Memory B cell (primary cell): ENCODE measurements around the gene LTA4H.
"Not testable (repeated sequence)": the region's sequence is repeated elsewhere in the genome, so short reads cannot be mapped to it uniquely, and the experiment has no call there.

ENCODE experiments used
- ATAC-seq: fragments of 150-1000 bp; cut with Tn5 transposase; 2 replicates; pipeline ENCODE4 v1.10.0; 2021; ENCODE audit warnings: low read depth, mild to moderate bottlenecking, moderate library complexity
- DNase-seq, 2 donors: peaks; one replicate each; pipeline ENCODE4 v3.0.0; 2022; ENCODE audit warnings: low spot score in 2 of 2
- H3K27ac Mint-ChIP-seq: one replicate; pipeline ENCODE4 v1.8.0; 2022; ENCODE audit warnings: mild to moderate bottlenecking, moderate library complexity, mixed read lengths
- H3K27me3 Mint-ChIP-seq: one replicate; pipeline ENCODE4 v1.8.0; 2022; ENCODE audit warnings: mixed read lengths
- H3K36me3 Mint-ChIP-seq: one replicate; pipeline ENCODE4 v1.8.0; 2022; ENCODE audit warnings: mild to moderate bottlenecking, mixed read lengths
- H3K4me1 Mint-ChIP-seq: one replicate; pipeline ENCODE4 v1.8.0; 2022; ENCODE audit warnings: mixed read lengths
- H3K4me3 Mint-ChIP-seq: one replicate; pipeline ENCODE4 v1.8.0; 2022; ENCODE audit warnings: mild to moderate bottlenecking, moderate library complexity, mixed read lengths
- H3K9me3 Mint-ChIP-seq: one replicate; pipeline ENCODE4 v1.8.0; 2022; ENCODE audit warnings: mixed read lengths

Gene LTA4H

DNA sequence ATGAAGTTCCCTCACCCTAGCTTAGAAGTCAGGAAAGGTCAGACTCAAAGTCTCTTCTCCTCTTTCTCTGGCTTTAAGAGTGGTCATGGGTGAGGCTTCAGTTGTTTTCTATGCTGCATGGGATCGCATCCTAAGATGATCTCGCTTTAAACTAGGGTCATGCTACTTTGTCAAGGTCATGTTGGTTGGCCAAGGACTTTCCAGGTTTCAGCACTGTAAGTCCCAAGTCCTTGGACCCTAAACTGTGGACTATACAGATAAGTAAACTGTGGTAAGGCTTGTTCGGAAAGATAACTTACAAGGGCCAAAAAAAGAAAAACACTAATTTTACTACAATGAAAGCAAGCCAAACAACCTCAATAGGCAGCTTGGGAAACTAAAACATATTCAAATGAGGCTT, 56.6 kb downstream of the LTA4H start:
- ATAC-seq (no peak), DNase-seq (no peak)
- peaks cover 2% of the 10 kb centered on the region for H3K36me3 Mint-ChIP-seq
- H3K27me3 Mint-ChIP-seq = no peaks in the 10 kb centered on the region
- H3K9me3 Mint-ChIP-seq = no peaks in the 10 kb centered on the region
- no peak overlapping the region for H3K4me3 Mint-ChIP-seq
- no peaks in the 10 kb centered on the region for H3K4me1 Mint-ChIP-seq
- no peak overlapping the region for H3K27ac Mint-ChIP-seq

DNA sequence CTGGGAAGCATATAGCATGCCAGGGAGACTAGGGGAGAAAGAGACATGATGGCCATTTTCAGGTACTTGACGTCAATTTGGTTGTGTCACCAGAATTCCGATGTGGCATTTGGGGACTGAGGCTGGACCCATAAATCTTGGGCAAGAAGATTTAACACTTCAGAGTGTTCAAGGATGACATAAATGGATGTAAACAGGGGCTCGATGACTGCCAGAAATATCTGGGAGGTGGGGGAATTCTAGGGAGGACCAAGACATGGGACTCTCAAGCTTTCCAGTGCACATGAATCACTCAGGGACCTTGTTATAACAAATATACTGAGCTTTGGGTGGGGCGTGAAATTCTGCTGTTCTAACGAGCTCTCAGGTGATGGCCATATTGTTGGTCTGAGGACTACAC, 57.0 kb downstream of the LTA4H start:
- Mint-ChIP-seq H3K9me3 (no peaks in the 10 kb centered on the region), H3K27me3 (no peaks in the 10 kb centered on the region), H3K4me1 (no peaks in the 10 kb centered on the region), H3K36me3 (peaks cover 2% of the 10 kb centered on the region), H3K4me3 (no peak overlapping the region), H3K27ac (no peak overlapping the region)
- ATAC-seq (no peak), DNase-seq (no peak)

DNA sequence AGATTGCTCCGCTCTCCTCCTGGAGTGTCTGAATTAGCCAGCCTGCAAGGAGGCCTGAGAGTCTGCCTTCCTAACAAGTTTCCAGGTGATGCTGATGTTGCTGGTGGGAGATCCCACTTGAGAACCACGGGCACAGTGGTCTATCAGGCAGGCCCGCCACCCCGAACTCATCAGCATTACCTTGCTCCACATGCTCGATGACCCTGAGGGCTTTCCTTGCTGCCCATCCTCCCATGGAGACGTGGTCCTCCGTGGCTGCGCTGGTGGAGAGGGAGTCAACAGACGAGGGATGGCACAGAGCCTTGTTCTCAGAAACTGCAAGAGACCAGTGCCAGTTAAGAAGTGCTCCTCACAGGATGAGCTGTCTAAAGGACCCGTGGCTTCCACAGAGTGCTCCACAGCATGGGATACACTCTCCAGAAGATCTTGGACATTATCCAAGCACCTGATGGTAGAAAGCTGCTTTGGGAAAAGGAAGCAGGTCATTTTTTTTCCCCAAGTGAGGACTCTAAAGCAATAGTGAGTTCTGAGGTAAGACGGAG, 57.6 kb downstream of the LTA4H start:
- no peak for ATAC-seq
- Mint-ChIP-seq H3K4me3 (no peak overlapping the region), H3K9me3 (no peaks in the 10 kb centered on the region), H3K4me1 (no peaks in the 10 kb centered on the region), H3K36me3 (peaks cover 2% of the 10 kb centered on the region), H3K27ac (no peak overlapping the region), H3K27me3 (no peaks in the 10 kb centered on the region)
- DNase-seq = no peak

DNA sequence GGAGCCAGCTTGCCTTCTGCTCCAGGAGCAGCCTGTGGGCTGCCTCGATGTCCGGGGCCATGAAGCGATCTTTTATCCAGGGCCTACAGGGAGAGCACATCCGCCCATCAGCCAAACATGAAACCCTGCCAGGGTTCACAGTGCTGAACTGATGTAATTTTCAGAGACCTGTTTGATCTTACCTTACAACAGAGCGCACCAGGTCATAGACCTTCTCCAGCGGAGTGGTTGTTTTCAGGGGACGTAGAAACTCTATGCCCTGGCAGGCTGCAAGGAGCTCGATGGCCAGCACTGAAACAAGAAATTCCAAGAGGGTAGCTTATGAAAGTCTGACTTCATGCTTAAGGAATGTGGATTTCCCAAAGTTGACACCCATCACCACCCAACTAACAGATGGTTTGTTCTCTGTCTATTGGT, 59.0 kb downstream of the LTA4H start:
- Mint-ChIP-seq H3K4me3 (no peak overlapping the region), H3K27ac (no peak overlapping the region), H3K27me3 (no peaks in the 10 kb centered on the region), H3K9me3 (no peaks in the 10 kb centered on the region), H3K36me3 (peaks cover 2% of the 10 kb centered on the region), H3K4me1 (no peaks in the 10 kb centered on the region)
- ATAC-seq (no peak), DNase-seq (no peak)

DNA sequence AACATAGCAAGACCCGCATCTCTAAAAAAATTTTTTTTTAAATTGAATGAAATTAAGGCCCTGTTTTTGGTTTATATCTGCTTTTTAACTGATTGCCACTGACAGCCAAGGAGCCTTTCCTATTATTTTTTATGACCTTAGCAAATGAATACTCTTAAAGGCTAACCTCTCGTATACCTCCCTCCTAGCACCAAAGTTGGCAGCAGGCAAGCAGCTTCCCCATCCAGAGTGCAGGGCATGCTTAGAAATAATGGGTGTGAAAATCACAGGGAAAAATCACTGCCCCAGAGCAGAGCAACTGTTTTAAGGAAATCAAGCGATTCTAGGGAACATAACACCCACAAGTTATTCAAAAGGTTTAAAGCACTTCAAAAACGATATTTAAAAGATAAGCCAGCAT, 59.9 kb downstream of the LTA4H start:
- Mint-ChIP-seq H3K9me3 (no peaks in the 10 kb centered on the region), H3K4me1 (no peaks in the 10 kb centered on the region), H3K27ac (no peak overlapping the region), H3K36me3 (peaks cover 2% of the 10 kb centered on the region), H3K4me3 (no peak overlapping the region), H3K27me3 (no peaks in the 10 kb centered on the region)
- DNase-seq = no peak
- ATAC-seq = no peak

DNA sequence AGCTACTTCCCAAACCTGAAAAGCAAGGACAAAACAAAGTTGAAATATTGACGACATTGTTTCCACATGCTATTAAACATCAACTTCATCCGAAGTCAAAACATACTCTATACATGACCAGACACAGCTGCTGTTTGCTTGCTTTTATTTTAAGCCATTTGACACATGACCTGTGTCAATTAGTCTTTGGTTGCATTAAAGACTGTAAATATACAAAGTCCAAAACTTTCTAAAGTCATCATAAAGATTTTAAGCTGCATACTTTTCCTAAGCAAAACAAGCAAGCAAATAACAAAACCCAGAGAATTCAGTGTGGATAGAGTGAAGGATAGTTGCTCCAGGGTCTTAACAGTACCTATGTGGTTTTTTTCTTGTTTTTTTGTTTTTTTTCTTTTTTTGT, 61.0 kb downstream of the LTA4H start:
- no peak overlapping the region for H3K4me3 Mint-ChIP-seq
- no peaks in the 10 kb centered on the region for H3K9me3 Mint-ChIP-seq
- no peaks in the 10 kb centered on the region for H3K27me3 Mint-ChIP-seq

DNA sequence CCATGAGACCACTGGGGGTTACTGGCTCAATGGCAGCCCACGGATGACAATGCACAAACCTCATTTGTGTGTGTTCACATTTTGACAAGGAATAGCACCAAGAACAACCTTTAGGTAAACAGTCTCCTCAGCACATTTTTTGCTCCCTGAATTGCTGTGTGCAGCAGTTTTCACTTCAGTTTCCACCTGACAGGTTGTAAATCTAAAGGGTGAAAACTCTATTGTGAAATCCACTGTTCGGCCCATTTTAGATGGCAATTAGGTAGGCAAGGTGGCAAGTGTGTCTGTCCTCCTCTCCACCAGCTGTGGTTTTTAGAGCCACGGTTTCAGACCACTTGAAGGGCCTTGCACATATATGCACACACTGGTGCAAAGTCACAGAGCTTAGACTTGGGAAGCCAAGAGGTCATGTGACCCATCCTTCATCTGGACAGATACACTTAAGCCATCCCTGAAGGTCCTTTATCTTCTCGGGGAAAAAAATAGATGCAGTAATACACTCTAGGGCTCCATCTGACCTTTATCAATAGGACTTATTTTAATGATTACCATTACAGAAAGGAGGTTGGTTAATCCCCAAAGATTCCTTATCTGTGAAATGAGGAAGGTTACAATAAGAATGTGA, 62.4 kb downstream of the LTA4H start:
- DNase-seq (no peak), ATAC-seq (no peak)
- no peak overlapping the region for H3K4me3 Mint-ChIP-seq
- peaks cover 2% of the 10 kb centered on the region for H3K36me3 Mint-ChIP-seq
- no peak overlapping the region for H3K27ac Mint-ChIP-seq
- H3K27me3 Mint-ChIP-seq = no peaks in the 10 kb centered on the region
- no peaks in the 10 kb centered on the region for H3K9me3 Mint-ChIP-seq
- H3K4me1 Mint-ChIP-seq = no peaks in the 10 kb centered on the region

More for the DNA sequence above, 61.0 kb downstream of the LTA4H start:
- Mint-ChIP-seq H3K27ac (no peak overlapping the region), H3K4me1 (no peaks in the 10 kb centered on the region), H3K36me3 (peaks cover 2% of the 10 kb centered on the region)
- ATAC-seq = no peak
- no peak for DNase-seq

DNA sequence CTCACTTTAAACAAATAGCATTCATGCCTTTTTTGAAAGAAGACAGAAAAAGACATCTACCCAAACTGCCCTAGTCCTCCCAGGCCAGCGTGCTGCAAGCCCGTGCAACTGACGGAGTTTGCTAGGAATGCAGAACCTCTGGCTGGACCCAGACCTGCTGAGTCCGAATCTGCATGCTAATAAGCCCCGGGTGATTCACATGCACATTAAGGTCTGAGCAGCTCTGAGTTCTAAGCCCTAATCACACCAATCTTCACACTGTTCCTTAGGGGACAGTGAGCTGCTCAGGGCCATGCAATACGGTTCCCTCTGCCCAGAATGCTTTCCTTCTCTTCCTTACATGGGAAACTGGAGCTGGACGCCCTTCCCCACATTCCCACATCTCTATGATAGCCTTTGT, 64.5 kb downstream of the LTA4H start:
- Mint-ChIP-seq H3K4me3 (no peak overlapping the region), H3K27ac (no peak overlapping the region), H3K4me1 (no peaks in the 10 kb centered on the region), H3K27me3 (no peaks in the 10 kb centered on the region), H3K9me3 (no peaks in the 10 kb centered on the region), H3K36me3 (peaks cover 11% of the 10 kb centered on the region)
- ATAC-seq (no peak), DNase-seq (no peak)

DNA sequence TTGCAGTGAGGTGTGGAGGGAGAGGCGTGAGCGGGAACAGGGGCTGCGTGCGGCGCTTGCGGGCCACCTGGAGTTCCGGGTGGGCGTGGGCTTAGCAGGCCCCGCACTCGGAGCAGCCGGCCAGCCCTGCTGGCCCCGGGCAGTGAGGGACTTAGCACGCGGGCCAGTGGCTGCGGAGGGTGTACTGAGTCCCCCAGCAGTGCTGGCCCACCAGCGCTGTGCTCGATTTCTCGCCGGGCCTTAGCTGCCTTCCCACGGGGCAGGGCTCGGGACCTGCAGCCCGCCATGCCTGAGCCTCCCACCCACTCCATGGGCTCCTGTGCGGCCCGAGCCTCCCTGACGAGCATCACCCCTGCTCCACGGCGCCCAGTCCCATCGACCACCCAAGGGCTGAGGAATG, 66.3 kb downstream of the LTA4H start:
- ATAC-seq = not testable (repeated sequence)

DNA sequence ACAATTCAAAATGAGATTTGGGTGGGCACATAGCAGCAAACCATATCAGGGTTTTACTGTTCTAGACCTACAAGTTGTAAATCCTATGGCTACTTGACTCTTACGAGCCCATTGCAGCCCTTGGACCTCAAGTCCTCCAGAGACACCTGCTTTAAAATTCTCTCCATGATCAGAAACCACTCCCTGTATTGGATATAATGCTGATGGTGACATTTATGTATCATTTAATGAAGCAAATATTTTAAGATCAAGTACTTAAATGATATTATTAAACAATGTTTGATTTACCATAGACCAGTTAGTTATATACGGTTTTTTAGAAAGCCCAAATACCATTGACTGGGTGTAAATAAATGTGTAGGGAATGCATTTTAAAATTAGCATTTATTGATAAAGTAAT, 68.1 kb downstream of the LTA4H start:
- H3K27me3 Mint-ChIP-seq = no peaks in the 10 kb centered on the region
- DNase-seq (no peak), ATAC-seq (no peak)
- H3K4me3 Mint-ChIP-seq = no peak overlapping the region
- no peak overlapping the region for H3K27ac Mint-ChIP-seq
- H3K4me1 Mint-ChIP-seq = no peaks in the 10 kb centered on the region
- H3K36me3 Mint-ChIP-seq = peaks cover 9% of the 10 kb centered on the region
- H3K9me3 Mint-ChIP-seq = no peaks in the 10 kb centered on the region

More for the DNA sequence above, 66.3 kb downstream of the LTA4H start:
- H3K4me1 Mint-ChIP-seq, H3K27me3 Mint-ChIP-seq, DNase-seq, H3K4me3 Mint-ChIP-seq, H3K27ac Mint-ChIP-seq, H3K9me3 Mint-ChIP-seq: not testable (repeated sequence)
- peaks cover 11% of the 10 kb centered on the region for H3K36me3 Mint-ChIP-seq

DNA sequence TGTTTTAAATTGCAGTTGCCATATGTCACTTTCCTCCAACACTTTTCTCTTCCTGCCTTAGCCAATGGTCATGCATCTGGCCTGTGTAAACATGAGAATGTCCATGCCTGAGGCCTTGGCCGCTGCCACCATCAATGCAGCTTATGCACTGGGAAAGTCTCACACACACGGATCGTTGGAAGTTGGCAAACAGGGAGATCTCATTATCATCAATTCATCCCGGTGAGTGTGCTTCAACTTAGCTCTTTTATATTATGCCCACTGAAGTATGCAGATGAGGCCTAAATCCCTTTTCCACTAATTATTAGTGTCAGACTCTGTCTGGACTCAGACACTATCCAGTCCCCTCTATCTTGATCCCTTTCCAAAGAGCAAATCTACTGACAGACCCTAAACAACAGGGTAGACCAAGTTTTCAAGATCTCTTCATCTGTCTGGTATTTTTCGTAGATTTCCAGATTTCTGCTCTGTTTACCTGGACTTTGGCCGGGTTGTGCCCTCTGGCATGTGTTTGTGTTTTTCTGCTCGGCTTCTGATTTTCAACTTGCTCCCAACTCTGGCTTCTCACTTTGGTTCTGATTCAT, 69.0 kb downstream of the LTA4H start:
- H3K4me1 Mint-ChIP-seq = no peaks in the 10 kb centered on the region
- H3K36me3 Mint-ChIP-seq = peaks cover 11% of the 10 kb centered on the region
- no peaks in the 10 kb centered on the region for H3K27me3 Mint-ChIP-seq
- DNase-seq (no peak), ATAC-seq (no peak)
- no peak overlapping the region for H3K27ac Mint-ChIP-seq
- H3K9me3 Mint-ChIP-seq = no peaks in the 10 kb centered on the region
- no peak overlapping the region for H3K4me3 Mint-ChIP-seq

DNA sequence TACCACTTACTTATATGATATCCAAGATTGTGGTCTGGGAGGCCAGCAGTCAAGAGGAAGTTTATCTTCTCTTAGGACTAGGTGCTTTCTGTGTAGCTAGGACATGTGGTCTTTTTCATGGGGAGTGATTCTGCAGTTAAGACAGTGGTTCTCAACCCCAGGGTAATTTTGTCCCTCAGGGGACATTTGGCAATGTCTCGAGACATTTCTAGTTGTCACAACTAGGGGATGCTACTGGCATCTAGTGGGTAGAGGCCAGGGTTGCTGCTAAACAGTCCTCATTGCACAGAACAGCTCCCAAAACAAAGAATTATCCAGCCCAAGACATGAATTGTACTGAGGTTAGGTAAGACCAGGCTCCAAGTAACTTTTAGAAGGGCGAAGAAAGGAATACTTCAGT, 72.3 kb downstream of the LTA4H start:
- ATAC-seq (no peak), DNase-seq (no peak)
- Mint-ChIP-seq H3K4me3 (no peak overlapping the region), H3K27ac (no peak overlapping the region), H3K36me3 (peaks cover 11% of the 10 kb centered on the region), H3K9me3 (no peaks in the 10 kb centered on the region), H3K4me1 (no peaks in the 10 kb centered on the region), H3K27me3 (no peaks in the 10 kb centered on the region)

DNA sequence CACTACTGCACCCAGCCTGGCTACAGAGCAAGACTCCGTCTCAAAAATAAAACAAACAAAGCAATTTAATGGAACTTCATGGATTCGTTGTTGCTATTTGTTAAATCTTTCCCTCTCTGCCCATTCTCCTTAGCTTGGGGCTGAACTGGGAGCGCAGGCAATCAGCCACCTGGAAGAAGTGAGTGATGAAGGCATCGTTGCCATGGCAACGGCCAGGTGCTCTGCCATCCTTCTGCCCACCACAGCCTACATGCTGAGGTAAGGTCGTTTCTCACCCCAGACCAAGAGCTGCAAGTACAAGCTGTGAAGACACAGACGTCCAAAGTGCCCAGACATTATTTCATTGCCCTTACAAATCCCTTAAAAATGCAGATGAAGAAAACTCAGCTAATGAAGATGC, 73.2 kb downstream of the LTA4H start:
- no peak for DNase-seq
- no peaks in the 10 kb centered on the region for H3K27me3 Mint-ChIP-seq
- H3K4me3 Mint-ChIP-seq = no peak overlapping the region
- no peak overlapping the region for H3K27ac Mint-ChIP-seq
- no peaks in the 10 kb centered on the region for H3K4me1 Mint-ChIP-seq
- H3K9me3 Mint-ChIP-seq = no peaks in the 10 kb centered on the region
- no peak for ATAC-seq
- peaks cover 11% of the 10 kb centered on the region for H3K36me3 Mint-ChIP-seq

DNA sequence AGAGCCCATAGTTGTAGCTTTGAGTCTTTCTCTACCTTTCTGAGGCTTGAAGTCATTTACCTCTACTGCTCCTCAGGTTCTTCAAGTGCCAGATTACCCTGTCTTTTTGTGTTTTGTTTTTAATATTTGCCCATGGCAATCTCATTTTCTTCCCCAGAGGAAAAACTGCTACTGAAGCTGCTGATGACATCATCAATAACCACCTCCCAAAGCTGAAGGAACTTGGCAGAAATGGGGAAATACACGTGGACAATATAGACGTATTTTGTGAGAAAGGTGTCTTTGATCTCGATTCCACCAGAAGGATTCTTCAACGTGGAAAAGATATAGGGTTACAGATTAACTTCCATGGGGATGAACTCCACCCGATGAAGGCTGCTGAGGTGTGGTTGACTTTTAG, 75.1 kb downstream of the LTA4H start:
- peaks cover 4% of the 10 kb centered on the region for H3K36me3 Mint-ChIP-seq
- H3K4me1 Mint-ChIP-seq = no peaks in the 10 kb centered on the region
- no peak overlapping the region for H3K4me3 Mint-ChIP-seq
- ATAC-seq = no peak
- no peak overlapping the region for H3K27ac Mint-ChIP-seq
- no peak for DNase-seq
- no peaks in the 10 kb centered on the region for H3K27me3 Mint-ChIP-seq
- H3K9me3 Mint-ChIP-seq = no peaks in the 10 kb centered on the region

DNA sequence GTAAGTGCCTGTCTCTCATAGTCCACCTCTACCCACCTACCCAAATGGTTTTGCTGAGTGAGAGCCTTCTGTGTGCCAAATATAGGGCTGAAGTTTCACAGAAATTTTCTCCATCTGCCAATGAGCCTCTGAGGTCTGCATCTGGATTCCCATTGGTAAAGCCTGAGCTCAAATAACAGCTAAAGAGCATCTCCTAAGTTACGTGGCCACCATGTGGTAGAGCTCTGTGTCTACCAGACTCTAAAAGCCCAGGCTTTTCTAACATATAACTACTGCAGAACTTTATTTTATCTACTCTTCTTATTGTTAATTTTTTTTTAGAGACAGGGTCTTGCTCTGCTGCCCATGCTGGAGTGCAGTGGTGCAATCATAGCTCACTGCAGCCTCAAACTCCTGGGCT, 76.3 kb downstream of the LTA4H start:
- no peak for DNase-seq
- H3K4me1 Mint-ChIP-seq = no peaks in the 10 kb centered on the region
- H3K27ac Mint-ChIP-seq = no peak overlapping the region
- no peaks in the 10 kb centered on the region for H3K27me3 Mint-ChIP-seq
- H3K36me3 Mint-ChIP-seq = peaks cover 4% of the 10 kb centered on the region
- ATAC-seq = no peak
- no peak overlapping the region for H3K4me3 Mint-ChIP-seq
- no peaks in the 10 kb centered on the region for H3K9me3 Mint-ChIP-seq
